H1 (cell line): ENCODE measurements around the gene CACNB2. TPM values are rescaled to one million over a fixed set of nuclear protein-coding genes. Genes with fewer than 3 reads are reported as not detected.

Experiments used
- CTCF ChIA-PET: fragments of 300-600 bp; sonication (Branson Sonifier 250); formaldehyde crosslinking; loops from one replicate; lab custom pipeline; 2021; ENCODE audit not compliant: partially characterized antibody; lab: Charles Lee
- POLR2A ChIA-PET: fragments of 300-600 bp; sonication (Branson Sonifier 250); formaldehyde crosslinking; loops from one replicate; lab custom pipeline; 2021; ENCODE audit warnings: inconsistent platforms; ENCODE audit not compliant: partially characterized antibody; lab: Charles Lee
- DNase-seq, 2 experiments: peaks; one replicate each; pipeline versions ENCODE4 v3.0.0 to v3.0.0-alpha.2; 2010 to 2022; ENCODE audit warnings: low spot score in 2 of 2, low read depth in 1 of 2, mixed read lengths in 1 of 2
- FAIRE-seq: peaks from 2 replicates; lab custom pipeline; 2011; peaks lifted over from hg19 to GRCh38; lab: Jason Lieb, UNC
- H2AFZ ChIP-seq: 2 replicates; pipeline ENCODE4 v1.8.1; 2012; ENCODE audit warnings: low read length, inconsistent platforms
- H2AK5ac ChIP-seq: 2 replicates; pipeline ENCODE4 v1.6.1; 2013; ENCODE audit warnings: low read depth, low read length
- H2BK120ac ChIP-seq: replicated peaks from 2 replicates; pipeline ENCODE3; 2013; ENCODE audit warnings: low read depth, low read length, inconsistent platforms
- H2BK12ac ChIP-seq: 2 replicates; pipeline ENCODE4 v1.6.1; 2013; ENCODE audit warnings: low read depth, low read length
- H2BK15ac ChIP-seq: 2 replicates; pipeline ENCODE4 v1.6.1; 2013; ENCODE audit warnings: low read length
- H2BK20ac ChIP-seq: 2 replicates; pipeline ENCODE4 v1.6.1; 2013; ENCODE audit warnings: low read length
- H2BK5ac ChIP-seq: 2 replicates; pipeline ENCODE4 v1.6.1; 2013; ENCODE audit warnings: low read depth, low read length
- H3K14ac ChIP-seq: 2 replicates; pipeline ENCODE4 v1.6.1; 2013; ENCODE audit warnings: inconsistent platforms; ENCODE audit not compliant: insufficient read length
- H3K18ac ChIP-seq: 2 replicates; pipeline ENCODE4 v1.6.1; 2013; ENCODE audit warnings: low read length; ENCODE audit errors: extremely low read depth
- H3K23ac ChIP-seq: 2 replicates; pipeline ENCODE4 v1.6.1; 2013; ENCODE audit warnings: inconsistent platforms; ENCODE audit not compliant: insufficient read length
- H3K23me2 ChIP-seq: 2 replicates; pipeline ENCODE4 v1.6.1; 2013; ENCODE audit warnings: low read depth, low read length
- H3K27ac ChIP-seq: 2 replicates; pipeline ENCODE4 v1.6.1; 2011; ENCODE audit warnings: low read depth, low read length, inconsistent platforms
- H3K27me3 ChIP-seq, 4 experiments: replicated peaks in 1 of 4; 1 replicate in 1 of 4; 2 replicates in 3 of 4; pipeline versions ENCODE4 v1.6.1 to v1.8.1; 2011 to 2013; ENCODE audit warnings: low read length in 3 of 4, mild to moderate bottlenecking in 3 of 4, inconsistent platforms in 2 of 4, mixed read lengths in 2 of 4, moderate library complexity in 1 of 4; ENCODE audit not compliant: control insufficient read depth in 3 of 4, insufficient read depth in 3 of 4; ENCODE audit errors: extremely low read depth in 1 of 4
- H3K36me3 ChIP-seq, 4 experiments: 2 replicates each; pipeline versions ENCODE4 v1.6.1 to v1.8.1; 2011 to 2013; ENCODE audit warnings: mild to moderate bottlenecking in 4 of 4, low read length in 3 of 4, moderate library complexity in 2 of 4, control low read depth in 1 of 4, inconsistent platforms in 1 of 4; ENCODE audit not compliant: insufficient read depth in 4 of 4, control insufficient read depth in 2 of 4
- H3K4ac ChIP-seq: replicated peaks from 2 replicates; pipeline ENCODE3; 2013; ENCODE audit warnings: low read length, low read depth, mixed read lengths, inconsistent platforms; ENCODE audit not compliant: insufficient read length
- H3K4me1 ChIP-seq, 4 experiments: replicated peaks in 1 of 4; 1 replicate in 1 of 4; 2 replicates in 3 of 4; pipeline versions ENCODE4 v1.6.1 to v1.8.1; 2011 to 2013; ENCODE audit warnings: low read length in 3 of 4, inconsistent platforms in 2 of 4, mixed read lengths in 1 of 4; ENCODE audit not compliant: insufficient read depth in 4 of 4, control insufficient read depth in 3 of 4
- H3K4me2 ChIP-seq, 2 experiments: 2 replicates each; pipeline versions ENCODE4 v1.6.1 to v1.8.1; 2011 to 2013; ENCODE audit warnings: low read depth in 2 of 2, low read length in 2 of 2, control low read depth in 1 of 2, inconsistent platforms in 1 of 2, mild to moderate bottlenecking in 1 of 2; ENCODE audit not compliant: insufficient read depth in 1 of 2
- H3K4me3 ChIP-seq, 4 experiments: fragments of 200-600, 300-600 bp in 1 of 4; sonication (generic), shearing (Covaris generic), sonication (Bioruptor Twin) in 1 of 4; 2 replicates each; pipeline versions ENCODE4 v1.5.1 to v1.8.1; 2011 to 2016; ENCODE audit warnings: low read length in 4 of 4, low read depth in 3 of 4, control low read depth in 2 of 4, inconsistent platforms in 2 of 4, mild to moderate bottlenecking in 2 of 4, mixed read lengths in 1 of 4, moderate library complexity in 1 of 4; ENCODE audit not compliant: insufficient read depth in 2 of 4; ENCODE audit errors: extremely low read depth in 1 of 4
- H3K56ac ChIP-seq: replicated peaks from 2 replicates; pipeline ENCODE3; 2013; ENCODE audit warnings: low read depth, mild to moderate bottlenecking, mixed read lengths, low read length, inconsistent platforms; ENCODE audit not compliant: insufficient read length
- H3K79me1 ChIP-seq: 2 replicates; pipeline ENCODE4 v1.6.1; 2013; ENCODE audit warnings: low read depth, low read length, control low read depth
- H3K79me2 ChIP-seq, 2 experiments: 2 replicates each; pipeline versions ENCODE4 v1.6.1 to v1.8.1; 2012 to 2013; ENCODE audit warnings: low read length in 2 of 2, mild to moderate bottlenecking in 2 of 2, inconsistent platforms in 1 of 2; ENCODE audit not compliant: insufficient read depth in 2 of 2, control insufficient read depth in 1 of 2
- H3K9ac ChIP-seq, 4 experiments: replicated peaks in 1 of 4; 1 replicate in 1 of 4; 2 replicates in 3 of 4; pipeline versions ENCODE4 v1.6.1 to v1.8.1; 2011 to 2013; ENCODE audit warnings: low read depth in 3 of 4, low read length in 3 of 4, control low read depth in 2 of 4, mild to moderate bottlenecking in 2 of 4, moderate library complexity in 2 of 4, inconsistent platforms in 1 of 4; ENCODE audit errors: extremely low read depth in 1 of 4
- H3K9me3 ChIP-seq, 2 experiments: 2 replicates each; pipeline versions ENCODE4 v1.6.1 to v1.8.1; 2012 to 2013; ENCODE audit warnings: mild to moderate bottlenecking in 2 of 2, moderate library complexity in 2 of 2, control low read depth in 1 of 2, inconsistent platforms in 1 of 2, low read depth in 1 of 2, low read length in 1 of 2, mixed read lengths in 1 of 2; ENCODE audit not compliant: insufficient read depth in 2 of 2
- H4K20me1 ChIP-seq, 2 experiments: replicated peaks in 1 of 2; 2 replicates each; pipeline versions ENCODE3 to v1.8.1; 2011 to 2013; ENCODE audit warnings: inconsistent platforms in 2 of 2, low read length in 2 of 2, mild to moderate bottlenecking in 1 of 2; ENCODE audit not compliant: insufficient read depth in 2 of 2, control insufficient read depth in 1 of 2
- H4K5ac ChIP-seq: 2 replicates; pipeline ENCODE4 v1.6.1; 2013; ENCODE audit warnings: low read length, low read depth, mixed read lengths, inconsistent platforms; ENCODE audit not compliant: insufficient read length
- H4K8ac ChIP-seq: 2 replicates; pipeline ENCODE4 v1.8.0; 2013; ENCODE audit warnings: mild to moderate bottlenecking, moderate library complexity, low read length, inconsistent platforms; ENCODE audit not compliant: insufficient read depth; ENCODE audit errors: extremely low read depth
- H4K91ac ChIP-seq: replicated peaks from 2 replicates; pipeline ENCODE3; 2013; ENCODE audit warnings: low read length, mixed read lengths, inconsistent platforms; ENCODE audit not compliant: insufficient read length
- EP300 ChIP-seq, 2 experiments: IDR thresholded peaks; 1 replicate in 1 of 2; 2 replicates in 1 of 2; pipeline ENCODE4 v1.6.1; 2011 to 2012; ENCODE audit warnings: low read depth in 2 of 2, low read length in 2 of 2, mild to moderate bottlenecking in 2 of 2, borderline replicate concordance in 1 of 2, inconsistent platforms in 1 of 2, moderate library complexity in 1 of 2
- FOSL1 ChIP-seq: IDR thresholded peaks from 2 replicates; pipeline ENCODE4 v1.6.1; 2011; ENCODE audit warnings: mild to moderate bottlenecking, low read depth, low read length, moderate library complexity; ENCODE audit not compliant: insufficient read depth
- GABPA ChIP-seq: IDR thresholded peaks from 2 replicates; pipeline ENCODE4 v1.6.1; 2011; ENCODE audit warnings: mild to moderate bottlenecking, low read length, moderate library complexity, borderline replicate concordance; ENCODE audit not compliant: insufficient read depth
- KDM1A ChIP-seq: fragments of 200-600, 300-600 bp; sonication (generic); IDR thresholded peaks from 2 replicates; pipeline ENCODE4 v1.7.1; 2016; ENCODE audit warnings: mild to moderate bottlenecking, low read length, borderline replicate concordance
- MAFK ChIP-seq: IDR thresholded peaks from 2 replicates; pipeline ENCODE4 v1.6.1; 2012; ENCODE audit warnings: low read depth, mild to moderate bottlenecking, improper control_type of control experiment, low read length
- NANOG ChIP-seq: IDR thresholded peaks from 2 replicates; pipeline ENCODE4 v1.6.1; 2011; ENCODE audit warnings: low read length, low read depth, mild to moderate bottlenecking, inconsistent platforms; ENCODE audit not compliant: insufficient read depth, poor library complexity, severe bottlenecking
- RNF2 ChIP-seq: fragments of 200-900, 300-1000 bp; sonication (generic); IDR thresholded peaks from 2 replicates; pipeline ENCODE4 v1.7.1; 2016; ENCODE audit warnings: borderline replicate concordance, low read depth, mild to moderate bottlenecking, antibody characterized with exemption, low read length; ENCODE audit not compliant: poor library complexity, severe bottlenecking; ENCODE audit errors: missing control alignments
- SIN3A ChIP-seq, 2 experiments: IDR thresholded peaks in 1 of 2; conservative IDR thresholded peaks in 1 of 2; 2 replicates each; pipeline ENCODE4 v1.6.1; 2011 to 2012; ENCODE audit warnings: low read length in 2 of 2, improper control_type of control experiment in 1 of 2, low read depth in 1 of 2, mild to moderate bottlenecking in 1 of 2
- SP4 ChIP-seq: IDR thresholded peaks from 2 replicates; pipeline ENCODE4 v1.6.1; 2012; ENCODE audit warnings: low read length, inconsistent platforms
- USF2 ChIP-seq: IDR thresholded peaks from 2 replicates; pipeline ENCODE4 v1.6.1; 2011; ENCODE audit warnings: low read length, improper control_type of control experiment
- WGBS, 2 experiments: shearing (Covaris generic) in 1 of 2; methylation state at CpG; one replicate each; pipeline versions ENCODE4 v1.1.6 to v1.1.7; 2013 to 2015; ENCODE audit warnings: low lambda C conversion rate in 2 of 2, mixed read lengths in 2 of 2, inconsistent platforms in 1 of 2, low coverage in 1 of 2, missing lambda C conversion rate in 1 of 2; ENCODE audit not compliant: insufficient replicate concordance in 2 of 2, insufficient coverage in 1 of 2, insufficient read length in 1 of 2; ENCODE audit errors: extremely low coverage in 1 of 2, missing lambda C conversion rate in 1 of 2; 5-methylcytosine and 5-hydroxymethylcytosine counted together
- polyA plus RNA-seq, 7 experiments: library from polyadenylated mRNA; depleted of rRNA in 3 of 7; stranded (reverse) in 5 of 7; unstranded in 2 of 7; fragments of >200 nt in 5 of 7; fragments of 200-250 nt in 2 of 7; gene quantifications; 1 replicate in 5 of 7; 2 replicates in 1 of 7; 4 replicates in 1 of 7; pipeline versions ENCODE4 v1.2.1 to v1.2.3, GENCODE V29; 2011 to 2013; ENCODE audit warnings: missing spikeins in 2 of 7, mixed read lengths in 2 of 7
- total RNA-seq: library from RNA; stranded (reverse); fragmentation: NEBNext Ultra II Directional; extraction: Animal tissue kit (Norgen Biotek cat#: 25700); gene quantifications from 2 replicates; pipeline ENCODE4 v1.2.1, GENCODE V29; 2021

Gene CACNB2
- total and polyA plus RNA-seq, 2 of the 8 experiments (the other 6 are each of a cell fraction or from before 2014, with no cell fraction given), result 2.4 to 3.2 TPM

GRCh38 chr10:18533896-18534295 is 393.7 kb downstream of the CACNB2 start:
- FAIRE-seq, result no peak
- Histone ChIP-seq H3K36me3 (peaks cover 0 to 8% (median under 1%) of the 10 kb centered on the region in 4 experiments; a peak in 3 of 8 replicates), H4K8ac (no peak overlapping the region), H2BK12ac (no peak overlapping the region), H4K5ac (no peak overlapping the region), H4K20me1 (peaks cover 0 to 2% of the 10 kb centered on the region in 2 experiments), H2BK5ac (no peak overlapping the region), H3K23me2 (no peaks in the 10 kb centered on the region), H3K14ac (no peak overlapping the region), H2AK5ac (no peak overlapping the region), H2BK120ac (no peak overlapping the region), H2BK15ac (no peak overlapping the region), H3K23ac (no peak overlapping the region), H3K56ac (no peak overlapping the region), H3K4ac (no peak overlapping the region), H3K79me2 (no peaks in the 10 kb centered on the region), H3K79me1 (no peaks in the 10 kb centered on the region), H3K4me2 (no peak overlapping the region), H3K9me3 (peaks cover 5 to 6% of the 10 kb centered on the region in 2 experiments; a peak in 1 of 4 replicates), H3K27me3 (no peaks in the 10 kb centered on the region), H3K27ac (no peak overlapping the region), H4K91ac (no peak overlapping the region), H3K4me1 (no peaks in the 10 kb centered on the region), H3K4me3 (no peak overlapping the region), H3K9ac (no peak overlapping the region), H2AFZ (no peak overlapping the region), H3K18ac (no peak overlapping the region), H2BK20ac (no peak overlapping the region)
- TF ChIP-seq GABPA, result no peak
- no peak for TF ChIP-seq EP300 (IDR thresholded peaks at IDR 0.05; ENCODE audit: borderline replicate concordance in 1 of 2, low read depth in 2 of 2, low read length in 2 of 2)
- no peak for TF ChIP-seq RNF2
- TF ChIP-seq SP4, result no peak
- TF ChIP-seq KDM1A, result no peak
- no peak for TF ChIP-seq MAFK
- no peak for TF ChIP-seq SIN3A (conservative IDR thresholded peaks at IDR 0.05 in 1 of 2, IDR thresholded peaks at IDR 0.05 in 1 of 2; ENCODE audit: low read depth in 1 of 2, low read length in 2 of 2)
- TF ChIP-seq NANOG, result no peak
- TF ChIP-seq FOSL1, result no peak
- no peak for TF ChIP-seq USF2
- ChIA-PET POLR2A (no interaction called here), CTCF (no interaction called here)
- no peak for DNase-seq
- 96% methylated on average over 5 of the region's 5 CpGs; no CpG with 5 or more reads in 1 of the 2 experiments for WGBS, 2 experiments
